ENCODE measurements around the gene GULP1.

The GULP1 gene

DNA sequence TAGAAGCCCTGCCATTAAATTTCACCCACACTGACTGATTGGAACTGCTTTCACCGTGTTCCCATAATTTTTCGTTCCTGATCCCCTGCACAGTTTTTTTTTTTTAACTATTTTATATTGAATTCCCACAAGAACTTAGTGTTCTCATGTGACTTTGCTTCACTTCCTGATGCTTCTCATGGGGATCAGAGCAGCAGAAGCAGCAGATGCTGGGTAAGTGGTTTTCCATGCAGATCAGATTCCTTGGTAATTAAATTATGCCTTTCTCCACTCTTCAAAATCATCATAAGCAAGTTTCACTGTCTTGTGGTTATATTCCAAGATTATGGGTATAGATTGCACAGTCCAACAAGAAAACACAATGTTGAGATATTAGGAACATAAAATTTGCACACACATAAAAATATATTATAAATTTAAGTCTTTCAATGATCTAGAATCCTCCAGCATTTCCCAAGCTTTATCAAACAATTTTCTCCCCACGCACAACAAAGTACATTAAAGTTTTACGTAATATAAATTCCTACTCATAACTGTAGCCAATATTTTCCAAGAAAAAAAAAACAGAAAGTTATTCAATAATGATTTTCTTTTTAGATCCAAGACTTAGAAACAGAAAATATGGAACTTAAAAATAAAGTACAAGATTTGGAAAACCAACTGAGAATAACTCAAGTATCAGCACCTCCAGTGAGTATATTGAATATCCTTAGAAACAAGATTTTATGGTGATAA lies 277.9 kb downstream of the GULP1 start:
- TF ChIP-seq ZFX (IDR thresholded peaks at IDR 0.05): no peak
- TF ChIP-seq, protein P1, sequence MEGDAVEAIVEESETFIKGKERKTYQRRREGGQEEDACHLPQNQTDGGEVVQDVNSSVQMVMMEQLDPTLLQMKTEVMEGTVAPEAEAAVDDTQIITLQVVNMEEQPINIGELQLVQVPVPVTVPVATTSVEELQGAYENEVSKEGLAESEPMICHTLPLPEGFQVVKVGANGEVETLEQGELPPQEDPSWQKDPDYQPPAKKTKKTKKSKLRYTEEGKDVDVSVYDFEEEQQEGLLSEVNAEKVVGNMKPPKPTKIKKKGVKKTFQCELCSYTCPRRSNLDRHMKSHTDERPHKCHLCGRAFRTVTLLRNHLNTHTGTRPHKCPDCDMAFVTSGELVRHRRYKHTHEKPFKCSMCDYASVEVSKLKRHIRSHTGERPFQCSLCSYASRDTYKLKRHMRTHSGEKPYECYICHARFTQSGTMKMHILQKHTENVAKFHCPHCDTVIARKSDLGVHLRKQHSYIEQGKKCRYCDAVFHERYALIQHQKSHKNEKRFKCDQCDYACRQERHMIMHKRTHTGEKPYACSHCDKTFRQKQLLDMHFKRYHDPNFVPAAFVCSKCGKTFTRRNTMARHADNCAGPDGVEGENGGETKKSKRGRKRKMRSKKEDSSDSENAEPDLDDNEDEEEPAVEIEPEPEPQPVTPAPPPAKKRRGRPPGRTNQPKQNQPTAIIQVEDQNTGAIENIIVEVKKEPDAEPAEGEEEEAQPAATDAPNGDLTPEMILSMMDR (conservative IDR thresholded peaks at IDR 0.05): no peak
- H3K27ac ChIP-seq: no peak overlapping the region

DNA sequence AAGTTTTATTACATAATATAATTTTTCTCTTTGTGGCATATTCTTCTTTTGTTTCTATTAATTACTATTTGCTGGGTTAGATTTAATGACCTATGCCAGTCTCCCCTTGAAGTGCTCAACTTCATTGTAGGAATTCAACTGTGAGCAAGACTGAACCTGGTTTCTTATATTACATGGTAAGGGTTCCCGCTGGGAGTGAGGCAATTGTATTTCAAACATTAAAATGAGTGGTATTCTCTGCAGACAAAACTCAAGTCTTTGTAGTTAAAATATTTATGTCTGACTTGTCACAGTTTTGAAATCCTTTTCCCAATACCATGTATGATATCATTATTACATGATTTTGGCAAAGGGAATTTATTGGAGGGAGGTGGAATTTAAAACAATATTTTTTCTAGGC lies 278.7 kb downstream of the GULP1 start:
- TF ChIP-seq ZFX (IDR thresholded peaks at IDR 0.05): no peak
- TF ChIP-seq, protein P1 (conservative IDR thresholded peaks at IDR 0.05): no peak

DNA sequence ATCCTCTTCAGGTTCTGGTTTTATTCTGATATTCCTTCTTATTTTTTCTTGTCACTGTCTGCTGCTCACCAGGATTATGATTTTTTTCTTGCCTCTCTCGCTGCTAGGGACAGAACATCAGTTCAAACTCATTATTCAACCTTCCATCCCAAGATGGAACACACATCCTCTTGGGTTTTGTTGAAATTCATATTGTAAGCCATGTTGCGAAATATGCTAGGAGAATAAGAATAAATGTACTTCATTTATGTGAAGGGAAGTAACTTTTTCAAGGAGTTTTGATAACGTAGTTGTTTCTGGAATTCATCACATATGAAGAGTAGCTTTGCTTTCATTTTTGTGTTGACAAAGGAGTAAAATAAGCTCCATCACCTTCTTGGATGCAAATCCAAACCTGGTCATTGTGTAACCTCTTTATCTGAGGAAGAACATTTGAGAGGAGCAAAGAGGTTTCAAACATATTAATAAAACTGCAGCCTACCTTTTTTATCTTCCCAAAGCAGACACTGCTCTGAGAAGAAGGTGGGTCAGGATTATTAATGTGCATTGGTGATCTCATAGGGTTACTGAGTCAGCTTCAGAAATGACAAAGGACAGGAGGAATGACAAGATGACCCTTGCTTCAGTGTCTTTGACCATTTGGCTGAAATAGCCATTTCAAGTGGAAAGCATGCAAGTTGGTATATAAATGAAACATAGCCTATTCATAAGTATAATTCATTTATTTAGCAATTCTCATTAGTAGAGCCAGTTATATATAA lies 280.0 kb downstream of the GULP1 start:
- no peak overlapping the region; the same call in 1 of the 2 replicates for H3K27ac ChIP-seq
- TF ChIP-seq ZFX (IDR thresholded peaks at IDR 0.05): no peak
- TF ChIP-seq, protein P1 (conservative IDR thresholded peaks at IDR 0.05): no peak

More for the DNA sequence above, 278.7 kb downstream of the GULP1 start:
- H3K27ac ChIP-seq: no peak overlapping the region

DNA sequence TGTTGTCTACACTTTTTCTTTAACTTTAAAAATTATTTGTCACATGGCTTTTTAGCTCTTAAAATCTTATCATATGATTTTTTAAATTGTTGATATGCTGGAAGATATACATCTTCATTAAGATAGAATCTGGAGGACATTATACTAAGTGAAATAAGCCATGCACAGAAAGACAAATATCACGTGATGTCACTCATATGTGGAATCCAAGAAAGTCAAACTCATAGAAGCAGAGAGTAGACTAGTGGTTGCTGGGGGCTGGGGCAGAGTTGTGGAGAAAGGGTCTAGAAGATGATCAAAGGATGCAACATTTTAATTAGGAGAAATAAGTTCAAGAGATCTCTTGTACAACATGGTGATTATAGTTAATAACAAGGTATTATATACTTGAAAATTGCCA lies 280.9 kb downstream of the GULP1 start:
- TF ChIP-seq, protein P1 (conservative IDR thresholded peaks at IDR 0.05): no peak
- no peak for TF ChIP-seq ZFX (IDR thresholded peaks at IDR 0.05)
- H3K27ac ChIP-seq: no peak overlapping the region

DNA sequence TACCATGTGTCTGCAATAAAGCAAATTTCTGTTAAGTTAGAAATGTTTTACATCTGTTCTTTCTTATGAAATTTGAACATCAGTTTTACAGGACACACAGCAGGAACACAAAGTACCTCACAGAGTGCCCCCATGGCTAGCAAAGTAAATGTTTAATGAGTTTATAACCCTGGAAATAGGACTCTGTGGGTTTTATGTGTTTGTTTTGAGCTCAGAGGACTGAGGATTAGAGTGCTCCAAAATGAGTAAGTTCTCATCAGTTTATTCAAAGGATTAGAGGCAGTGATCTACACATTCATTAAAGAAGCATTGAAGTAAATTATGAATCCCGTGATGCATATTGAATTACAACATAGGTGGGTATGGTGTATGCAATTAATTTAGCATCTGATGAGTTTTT lies 281.8 kb downstream of the GULP1 start:
- TF ChIP-seq, protein P1 (conservative IDR thresholded peaks at IDR 0.05): no peak
- TF ChIP-seq ZFX (IDR thresholded peaks at IDR 0.05): no peak
- H3K27ac ChIP-seq: no peak overlapping the region

GRCh38 chr2:188576006-188576405 lies 284.3 kb downstream of the GULP1 start:
- TF ChIP-seq, protein P1 (conservative IDR thresholded peaks at IDR 0.05): no peak
- TF ChIP-seq ZFX (IDR thresholded peaks at IDR 0.05): no peak
- H3K27ac ChIP-seq: no peak overlapping the region

DNA sequence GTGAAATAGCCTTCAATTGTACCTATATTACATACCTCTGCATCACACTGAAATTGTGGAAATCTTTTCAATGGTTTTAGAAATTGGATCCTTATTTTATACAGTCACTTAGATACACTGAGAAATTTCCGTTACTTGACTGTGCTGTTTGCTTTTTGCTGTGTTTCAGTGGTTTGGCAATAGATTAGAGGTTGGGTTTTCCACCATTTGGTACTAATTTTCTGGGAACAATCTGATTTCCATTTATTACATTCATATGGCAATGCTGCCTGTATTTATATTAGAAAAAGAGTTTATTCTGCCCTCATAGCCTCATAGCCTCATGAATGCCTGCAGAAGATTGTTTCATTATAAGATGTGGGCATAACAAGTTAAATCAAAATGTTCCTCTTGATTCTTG lies 285.0 kb downstream of the GULP1 start:
- TF ChIP-seq, protein P1 (conservative IDR thresholded peaks at IDR 0.05): no peak
- TF ChIP-seq ZFX (IDR thresholded peaks at IDR 0.05): no peak
- H3K27ac ChIP-seq: no peak overlapping the region
